Measurements from ENCODE around the gene LPCAT1.
"Not testable (repeated sequence)": the region's sequence is repeated elsewhere in the genome, so short reads cannot be mapped to it uniquely, and the experiment has no call there.

LPCAT1 gene

DNA sequence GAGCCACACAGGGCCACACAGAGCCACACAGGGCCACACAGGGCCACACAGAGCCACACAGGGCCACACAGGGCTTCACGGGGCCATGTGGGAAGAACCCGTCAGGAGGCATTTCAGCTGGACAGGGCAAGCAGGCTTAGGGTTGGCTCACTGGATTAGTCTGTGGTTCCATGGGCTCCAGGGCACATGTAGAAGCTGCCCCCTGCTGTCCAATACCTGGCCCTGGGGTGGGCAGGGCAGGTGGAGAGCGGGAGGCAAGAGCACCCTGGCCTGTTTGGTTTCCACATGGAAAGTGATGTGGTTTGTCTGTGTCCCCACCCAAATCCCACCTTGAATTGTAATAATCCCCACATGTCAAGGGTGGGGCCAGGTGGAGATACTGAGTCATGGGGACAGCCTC lies 16.4 kb upstream of the LPCAT1 start:
- no peak for TF ChIP-seq EZH2phosphoT487 (IDR thresholded peaks at IDR 0.05; ENCODE audit: borderline replicate concordance)
- TF ChIP-seq, protein P1, sequence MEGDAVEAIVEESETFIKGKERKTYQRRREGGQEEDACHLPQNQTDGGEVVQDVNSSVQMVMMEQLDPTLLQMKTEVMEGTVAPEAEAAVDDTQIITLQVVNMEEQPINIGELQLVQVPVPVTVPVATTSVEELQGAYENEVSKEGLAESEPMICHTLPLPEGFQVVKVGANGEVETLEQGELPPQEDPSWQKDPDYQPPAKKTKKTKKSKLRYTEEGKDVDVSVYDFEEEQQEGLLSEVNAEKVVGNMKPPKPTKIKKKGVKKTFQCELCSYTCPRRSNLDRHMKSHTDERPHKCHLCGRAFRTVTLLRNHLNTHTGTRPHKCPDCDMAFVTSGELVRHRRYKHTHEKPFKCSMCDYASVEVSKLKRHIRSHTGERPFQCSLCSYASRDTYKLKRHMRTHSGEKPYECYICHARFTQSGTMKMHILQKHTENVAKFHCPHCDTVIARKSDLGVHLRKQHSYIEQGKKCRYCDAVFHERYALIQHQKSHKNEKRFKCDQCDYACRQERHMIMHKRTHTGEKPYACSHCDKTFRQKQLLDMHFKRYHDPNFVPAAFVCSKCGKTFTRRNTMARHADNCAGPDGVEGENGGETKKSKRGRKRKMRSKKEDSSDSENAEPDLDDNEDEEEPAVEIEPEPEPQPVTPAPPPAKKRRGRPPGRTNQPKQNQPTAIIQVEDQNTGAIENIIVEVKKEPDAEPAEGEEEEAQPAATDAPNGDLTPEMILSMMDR (conservative IDR thresholded peaks at IDR 0.05; ENCODE audit: low read length): no peak
- Histone ChIP-seq H3K36me3 (ENCODE audit: insufficient read depth, low read length) (no peaks in the 10 kb centered on the region), H3K9me2 (replicated peaks; ENCODE audit: low read depth, low read length) (no peaks in the 10 kb centered on the region), H2AFZ (ENCODE audit: low read length) (no peak overlapping the region), H3F3A (ENCODE audit: low read depth) (no peaks in the 10 kb centered on the region), H3K9me3 (ENCODE audit: insufficient read depth, low read depth, low read length) (no peaks in the 10 kb centered on the region), H3K9ac (ENCODE audit: low read depth, low read length, poor library complexity, severe bottlenecking) (no peak overlapping the region), H3K4me1 (ENCODE audit: insufficient read depth, low read length, poor library complexity, severe bottlenecking) (peaks cover 15% of the 10 kb centered on the region), H3K27me3 (ENCODE audit: insufficient read depth, low read length, poor library complexity, severe bottlenecking) (no peaks in the 10 kb centered on the region), H4K20me1 (ENCODE audit: insufficient read depth, low read length, poor library complexity, severe bottlenecking) (no peaks in the 10 kb centered on the region), H3K4me2 (ENCODE audit: low read depth, low read length, poor library complexity, severe bottlenecking) (no peak overlapping the region), H3K79me2 (ENCODE audit: insufficient read depth, low read length) (no peaks in the 10 kb centered on the region), H3K4me3 (ENCODE audit: low read length, poor library complexity, severe bottlenecking) (no peak overlapping the region)

DNA sequence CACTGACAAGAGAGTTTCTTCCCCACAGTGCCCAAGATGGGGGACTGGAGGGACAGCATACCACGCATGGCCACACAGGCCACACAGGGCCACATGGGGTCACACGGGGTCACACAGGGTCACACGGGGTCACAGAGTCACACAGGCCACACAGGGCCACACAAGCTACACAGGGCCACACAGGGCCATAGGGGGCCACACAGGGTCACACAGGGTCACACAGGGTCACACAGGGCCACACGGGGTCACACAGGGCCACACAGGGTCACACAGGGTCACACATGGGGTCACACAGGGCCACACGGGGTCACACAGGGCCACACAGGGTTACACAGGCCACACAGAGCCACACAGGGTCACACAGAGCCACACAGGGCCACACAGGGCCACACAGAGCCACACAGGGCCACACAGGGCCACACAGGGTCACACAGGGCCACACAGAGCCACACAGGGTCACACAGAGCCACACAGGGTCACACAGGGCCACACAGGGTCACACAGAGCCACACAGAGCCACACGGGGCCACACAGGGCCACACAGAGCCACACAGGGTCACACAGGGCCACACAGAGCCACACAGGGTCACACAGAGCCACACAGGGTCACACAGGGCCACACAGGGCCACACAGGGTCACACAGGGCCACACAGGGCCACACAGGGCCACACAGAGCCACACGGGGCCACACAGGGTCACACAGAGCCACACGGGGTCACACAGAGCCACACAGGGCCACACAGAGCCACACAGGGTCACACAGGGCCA lies 15.8 kb upstream of the LPCAT1 start:
- H3K9ac ChIP-seq (ENCODE audit: low read depth, low read length, poor library complexity, severe bottlenecking); H3K27me3 ChIP-seq (ENCODE audit: insufficient read depth, low read length, poor library complexity, severe bottlenecking); H3K79me2 ChIP-seq (ENCODE audit: insufficient read depth, low read length): not testable (repeated sequence)

DNA sequence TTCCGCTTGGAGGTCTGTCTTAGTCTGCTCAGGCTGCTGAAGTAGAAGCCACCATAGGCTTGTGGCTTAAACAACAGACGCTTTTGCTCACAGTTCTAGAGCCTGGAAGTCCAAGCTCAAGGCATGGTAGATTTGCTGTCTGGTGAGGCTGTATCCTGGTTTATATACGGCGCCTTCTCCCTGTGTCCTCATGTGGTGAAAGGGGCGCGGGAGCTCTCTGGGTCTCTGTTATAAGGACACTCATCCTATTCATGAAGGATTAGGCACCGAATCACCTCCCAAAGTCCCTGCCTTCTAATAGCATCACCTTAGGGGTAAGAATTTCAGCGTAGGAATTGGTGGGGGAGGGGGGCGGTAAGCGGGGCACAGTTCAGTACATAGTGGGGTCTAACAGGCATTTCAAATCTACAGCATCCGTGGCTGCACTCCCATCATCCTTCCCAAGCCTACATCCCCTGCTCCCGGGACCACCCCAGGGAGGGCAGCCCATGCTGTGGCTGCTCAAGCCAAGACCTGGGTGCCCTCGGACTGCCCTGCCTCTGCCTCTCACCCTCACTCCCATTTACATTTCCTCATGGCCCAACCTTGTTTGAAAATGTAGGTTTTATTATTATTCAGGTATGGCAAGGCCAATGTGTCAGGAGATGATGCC lies 15.1 kb upstream of the LPCAT1 start:
- H3K79me2 ChIP-seq (ENCODE audit: insufficient read depth, low read length): no peaks in the 10 kb centered on the region
- H3K4me3 ChIP-seq (ENCODE audit: low read length, poor library complexity, severe bottlenecking): no peak overlapping the region
- H3K9ac ChIP-seq (ENCODE audit: low read depth, low read length, poor library complexity, severe bottlenecking): no peak overlapping the region
- no peak overlapping the region for H2AFZ ChIP-seq (ENCODE audit: low read length)
- H3K4me2 ChIP-seq (ENCODE audit: low read depth, low read length, poor library complexity, severe bottlenecking): no peak overlapping the region
- H3K9me3 ChIP-seq (ENCODE audit: insufficient read depth, low read depth, low read length): no peaks in the 10 kb centered on the region
- no peaks in the 10 kb centered on the region for H3K27me3 ChIP-seq (ENCODE audit: insufficient read depth, low read length, poor library complexity, severe bottlenecking)
- H3K36me3 ChIP-seq (ENCODE audit: insufficient read depth, low read length): no peaks in the 10 kb centered on the region
- H4K20me1 ChIP-seq (ENCODE audit: insufficient read depth, low read length, poor library complexity, severe bottlenecking): no peaks in the 10 kb centered on the region
- H3K4me1 ChIP-seq (ENCODE audit: insufficient read depth, low read length, poor library complexity, severe bottlenecking): peaks cover 14% of the 10 kb centered on the region
- no peaks in the 10 kb centered on the region for H3K9me2 ChIP-seq (replicated peaks; ENCODE audit: low read depth, low read length)
- H3F3A ChIP-seq (ENCODE audit: low read depth): no peaks in the 10 kb centered on the region
- TF ChIP-seq EZH2phosphoT487 (IDR thresholded peaks at IDR 0.05; ENCODE audit: borderline replicate concordance): no peak
- TF ChIP-seq, protein P1 (conservative IDR thresholded peaks at IDR 0.05; ENCODE audit: low read length): no peak

More for the DNA sequence above, 15.8 kb upstream of the LPCAT1 start:
- H3K4me1 ChIP-seq (ENCODE audit: insufficient read depth, low read length, poor library complexity, severe bottlenecking): peaks cover 14% of the 10 kb centered on the region
- not testable (repeated sequence) for H4K20me1 ChIP-seq (ENCODE audit: insufficient read depth, low read length, poor library complexity, severe bottlenecking); H3K4me3 ChIP-seq (ENCODE audit: low read length, poor library complexity, severe bottlenecking); H3K9me2 ChIP-seq (replicated peaks; ENCODE audit: low read depth, low read length); H3K9me3 ChIP-seq (ENCODE audit: insufficient read depth, low read depth, low read length); H3K36me3 ChIP-seq (ENCODE audit: insufficient read depth, low read length); H3K4me2 ChIP-seq (ENCODE audit: low read depth, low read length, poor library complexity, severe bottlenecking); H2AFZ ChIP-seq (ENCODE audit: low read length); H3F3A ChIP-seq (ENCODE audit: low read depth)

All from Loucy (cell line).